Neural progenitor cell (in vitro differentiated cells): Measurements from ENCODE around the gene INTS6. TPM values are rescaled to one million over a fixed set of nuclear protein-coding genes. Genes with fewer than 3 reads are reported as not detected.

Experiments used
- DNase-seq: peaks from one replicate; pipeline ENCODE4 v3.0.0-alpha.2; 2016; ENCODE audit warnings: low spot score
- H2AFZ ChIP-seq: fragments of 200-600 bp; sonication (generic); replicated peaks from 2 replicates; pipeline ENCODE4 v1.6.1; 2016; ENCODE audit warnings: antibody characterized with exemption
- H3F3A ChIP-seq: fragments of 200-600 bp; sonication (generic); 2 replicates; pipeline ENCODE4 v1.6.1; 2016; ENCODE audit warnings: antibody characterized with exemption, low read depth
- H3K27ac ChIP-seq: fragments of 200-600 bp; sonication (generic); 2 replicates; pipeline ENCODE4 v1.5.1; 2016; ENCODE audit warnings: mild to moderate bottlenecking
- H3K27me3 ChIP-seq: fragments of 200-600 bp; sonication (generic); 2 replicates; pipeline ENCODE4 v1.6.1; 2016; ENCODE audit warnings: mild to moderate bottlenecking, moderate library complexity
- H3K36me3 ChIP-seq: fragments of 200-600 bp; sonication (generic); 2 replicates; pipeline ENCODE4 v1.5.1; 2016
- H3K4me1 ChIP-seq: fragments of 200-600 bp; sonication (generic); 2 replicates; pipeline ENCODE4 v1.6.1; 2016; ENCODE audit warnings: mixed run types
- H3K4me2 ChIP-seq: fragments of 200-600 bp; sonication (generic); 2 replicates; pipeline ENCODE4 v1.6.1; 2016
- H3K4me3 ChIP-seq: fragments of 200-600 bp; sonication (generic); 2 replicates; pipeline ENCODE4 v1.5.1; 2016
- H3K79me2 ChIP-seq: fragments of 200-600 bp; sonication (generic); 2 replicates; pipeline ENCODE4 v1.6.1; 2016; ENCODE audit warnings: low read depth
- H3K9ac ChIP-seq: fragments of 200-600 bp; sonication (generic); 2 replicates; pipeline ENCODE4 v1.6.1; 2016
- H3K9me3 ChIP-seq: fragments of 200-600 bp; sonication (generic); 2 replicates; pipeline ENCODE4 v1.5.1; 2016; ENCODE audit warnings: low read depth
- H4K20me1 ChIP-seq: fragments of 200-600 bp; sonication (generic); 2 replicates; pipeline ENCODE4 v1.6.1; 2016; ENCODE audit warnings: low read depth
- H3K27ac Mint-ChIP-seq: 3 replicates; pipeline ENCODE4 v1.8.0; 2021; ENCODE audit warnings: mixed read lengths
- H3K27me3 Mint-ChIP-seq: 2 replicates; pipeline ENCODE4 v1.8.0; 2022; ENCODE audit warnings: low read depth, mild to moderate bottlenecking, inconsistent platforms, moderate library complexity, mixed read lengths; ENCODE audit not compliant: insufficient read depth
- H3K36me3 Mint-ChIP-seq: 3 replicates; pipeline ENCODE4 v1.8.0; 2021; ENCODE audit warnings: mixed read lengths
- H3K4me1 Mint-ChIP-seq: 3 replicates; pipeline ENCODE4 v1.8.0; 2021; ENCODE audit warnings: mixed read lengths
- H3K4me3 Mint-ChIP-seq: 3 replicates; pipeline ENCODE4 v1.8.0; 2021; ENCODE audit warnings: mild to moderate bottlenecking, moderate library complexity, mixed read lengths
- H3K9me3 Mint-ChIP-seq: 3 replicates; pipeline ENCODE4 v1.8.0; 2020; ENCODE audit warnings: mixed read lengths
- EZH2 ChIP-seq: fragments of 200-600 bp; sonication (generic); IDR thresholded peaks from 2 replicates; pipeline ENCODE4 v1.6.1; 2017; ENCODE audit warnings: antibody characterized with exemption, mild to moderate bottlenecking, moderate library complexity
- EZH2phosphoT487 ChIP-seq: fragments of 200-600 bp; sonication (generic); IDR thresholded peaks from 2 replicates; pipeline ENCODE4 v1.6.1; 2017; ENCODE audit warnings: antibody characterized with exemption
- total RNA-seq: library from RNA; depleted of rRNA; stranded (reverse); fragments of >200 nt; gene quantifications from 2 replicates; pipeline ENCODE4 v1.2.3, GENCODE V29; 2015; ENCODE audit warnings: low replicate concordance
- TF ChIP-seq, protein P1 (sequence below): fragments of 200-600 bp; sonication (generic); IDR thresholded peaks from 2 replicates; pipeline ENCODE4 v1.5.1; 2017; ENCODE audit warnings: antibody characterized with exemption, mild to moderate bottlenecking

Gene INTS6
- total RNA-seq, 1 donor from 2014 or later, result 84.0 TPM

DNA sequence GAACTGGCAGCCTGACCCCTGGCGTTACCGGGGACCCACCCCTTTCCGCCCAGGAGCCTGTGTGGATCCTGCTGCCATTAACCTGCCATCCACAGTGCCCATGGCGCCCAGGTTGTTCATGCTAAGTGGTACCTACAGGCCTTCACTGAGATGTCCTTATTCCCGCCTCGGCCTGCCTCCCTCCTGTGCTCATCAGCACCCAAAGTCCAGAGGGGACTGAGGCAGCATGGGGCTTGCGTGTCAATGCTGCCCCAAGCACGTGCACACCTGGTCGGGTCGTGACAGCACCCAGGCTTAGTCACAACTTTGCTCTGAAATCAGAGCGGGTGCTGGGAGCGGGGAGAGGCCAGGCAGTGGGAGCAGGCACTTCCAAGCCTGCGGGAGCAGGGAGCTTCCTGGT, 3.7 kb upstream of the INTS6 start:
- H2AFZ ChIP-seq, result no peak overlapping the region
- Mint-ChIP-seq H3K27me3 (no peaks in the 10 kb centered on the region), H3K4me1 (peaks cover 9% of the 10 kb centered on the region), H3K27ac (no peak overlapping the region), H3K4me3 (no peak overlapping the region), H3K9me3 (peaks cover 2% of the 10 kb centered on the region), H3K36me3 (peaks cover 13% of the 10 kb centered on the region)
- H3K9me3 ChIP-seq, result no peaks in the 10 kb centered on the region
- no peak overlapping the region for H3K4me3 ChIP-seq
- peaks cover 14% of the 10 kb centered on the region for H3K4me1 ChIP-seq
- H3K4me2 ChIP-seq, result no peak overlapping the region
- no peak overlapping the region for H3K9ac ChIP-seq
- TF ChIP-seq EZH2phosphoT487 (no peak), EZH2 (no peak)
- TF ChIP-seq, protein P1, sequence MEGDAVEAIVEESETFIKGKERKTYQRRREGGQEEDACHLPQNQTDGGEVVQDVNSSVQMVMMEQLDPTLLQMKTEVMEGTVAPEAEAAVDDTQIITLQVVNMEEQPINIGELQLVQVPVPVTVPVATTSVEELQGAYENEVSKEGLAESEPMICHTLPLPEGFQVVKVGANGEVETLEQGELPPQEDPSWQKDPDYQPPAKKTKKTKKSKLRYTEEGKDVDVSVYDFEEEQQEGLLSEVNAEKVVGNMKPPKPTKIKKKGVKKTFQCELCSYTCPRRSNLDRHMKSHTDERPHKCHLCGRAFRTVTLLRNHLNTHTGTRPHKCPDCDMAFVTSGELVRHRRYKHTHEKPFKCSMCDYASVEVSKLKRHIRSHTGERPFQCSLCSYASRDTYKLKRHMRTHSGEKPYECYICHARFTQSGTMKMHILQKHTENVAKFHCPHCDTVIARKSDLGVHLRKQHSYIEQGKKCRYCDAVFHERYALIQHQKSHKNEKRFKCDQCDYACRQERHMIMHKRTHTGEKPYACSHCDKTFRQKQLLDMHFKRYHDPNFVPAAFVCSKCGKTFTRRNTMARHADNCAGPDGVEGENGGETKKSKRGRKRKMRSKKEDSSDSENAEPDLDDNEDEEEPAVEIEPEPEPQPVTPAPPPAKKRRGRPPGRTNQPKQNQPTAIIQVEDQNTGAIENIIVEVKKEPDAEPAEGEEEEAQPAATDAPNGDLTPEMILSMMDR, result no peak
- H3F3A ChIP-seq, result peaks cover 20% of the 10 kb centered on the region
- no peaks in the 10 kb centered on the region for H4K20me1 ChIP-seq
- DNase-seq, result no peak
- H3K27ac ChIP-seq, result no peak overlapping the region
- H3K79me2 ChIP-seq, result peaks cover 26% of the 10 kb centered on the region
- no peaks in the 10 kb centered on the region for H3K36me3 ChIP-seq
- H3K27me3 ChIP-seq, result no peaks in the 10 kb centered on the region

DNA sequence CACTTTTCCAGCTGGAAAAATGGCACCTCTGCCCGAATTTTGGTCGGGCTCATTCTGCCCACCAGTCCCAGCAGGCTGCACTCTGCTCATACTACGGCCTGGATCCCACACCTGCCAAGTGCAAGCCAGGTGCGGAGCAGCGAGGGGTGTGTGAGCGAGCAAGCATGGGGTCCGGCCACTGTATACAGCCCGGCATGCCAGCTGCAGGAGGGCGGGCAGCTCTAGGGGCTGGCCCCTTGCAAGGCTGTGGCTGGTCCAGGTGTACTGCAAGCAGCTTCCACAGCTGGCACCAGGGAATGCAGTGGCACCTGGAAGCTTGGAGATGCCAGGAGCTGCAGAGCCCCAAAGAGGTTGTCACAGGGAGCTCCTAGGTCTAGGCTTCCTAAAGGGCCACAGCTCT, 2.7 kb upstream of the INTS6 start:
- H3K79me2 ChIP-seq, result peaks cover 36% of the 10 kb centered on the region
- no peak overlapping the region for H3K4me3 Mint-ChIP-seq
- H3K27ac ChIP-seq, result no peak overlapping the region
- TF ChIP-seq EZH2 (no peak), EZH2phosphoT487 (no peak)
- TF ChIP-seq, protein P1, result no peak
- no peaks in the 10 kb centered on the region for H3K27me3 ChIP-seq
- H3K9me3 ChIP-seq, result no peaks in the 10 kb centered on the region
- no peak overlapping the region for H3K4me2 ChIP-seq
- peaks cover 8% of the 10 kb centered on the region for H4K20me1 ChIP-seq
- no peak overlapping the region for H3K4me3 ChIP-seq
- H3K36me3 Mint-ChIP-seq, result peaks cover 10% of the 10 kb centered on the region
- H3K9me3 Mint-ChIP-seq, result no peaks in the 10 kb centered on the region
- peaks cover 19% of the 10 kb centered on the region for H3K4me1 Mint-ChIP-seq
- H3K27me3 Mint-ChIP-seq, result no peaks in the 10 kb centered on the region
- no peak for DNase-seq
- H3K27ac Mint-ChIP-seq, result no peak overlapping the region
- peaks cover 2% of the 10 kb centered on the region for H3K36me3 ChIP-seq
- H2AFZ ChIP-seq, result no peak overlapping the region
- peaks cover 30% of the 10 kb centered on the region for H3F3A ChIP-seq
- no peak overlapping the region for H3K9ac ChIP-seq
- H3K4me1 ChIP-seq, result peaks cover 21% of the 10 kb centered on the region

DNA sequence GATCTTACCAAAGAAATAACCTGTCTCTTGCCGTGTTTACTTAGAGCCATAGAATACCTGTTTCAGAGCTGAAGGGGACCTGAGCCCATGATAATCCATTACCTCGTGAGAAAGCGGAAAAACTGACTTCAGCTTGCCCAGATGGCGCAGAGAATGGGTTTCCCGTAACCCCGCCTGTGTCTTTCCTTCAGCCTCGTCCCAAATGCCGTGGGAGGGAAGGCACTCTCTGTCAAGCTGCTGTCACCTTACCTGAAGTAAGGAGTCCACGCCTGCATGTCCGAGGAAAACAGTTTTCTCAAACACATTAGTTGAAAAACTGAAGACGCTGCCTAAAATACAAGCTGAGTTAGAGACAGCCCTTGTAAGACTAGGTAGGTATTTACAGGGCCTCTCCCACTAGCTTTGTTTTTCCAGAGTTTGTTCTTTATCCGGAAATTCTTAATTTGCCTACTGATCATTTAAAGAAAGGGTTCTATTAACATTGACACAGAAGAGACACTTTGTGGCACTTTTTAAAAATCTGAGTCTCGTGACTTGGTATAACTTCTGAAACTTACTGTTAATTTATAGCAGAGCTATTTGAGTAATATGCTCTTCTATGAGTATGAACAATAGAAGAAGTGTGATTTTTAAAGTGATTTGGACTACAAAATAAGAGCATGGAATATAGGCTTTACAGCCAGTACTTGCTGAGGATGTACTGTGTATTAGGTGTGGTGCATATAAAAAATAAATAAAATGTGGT, 1.3 kb upstream of the INTS6 start:
- Histone ChIP-seq H2AFZ (peak overlapping the region; percentile 94), H3F3A (peaks cover 38% of the 10 kb centered on the region), H3K4me2 (peak overlapping the region; percentile 84), H3K4me3 (peak overlapping the region; percentile 75), H3K27ac (peak overlapping the region; percentile 91), H3K79me2 (peaks cover 50% of the 10 kb centered on the region), H3K9me3 (no peaks in the 10 kb centered on the region), H3K9ac (peak overlapping the region; percentile 65), H3K27me3 (no peaks in the 10 kb centered on the region), H3K36me3 (peaks cover 16% of the 10 kb centered on the region), H4K20me1 (peaks cover 14% of the 10 kb centered on the region), H3K4me1 (peaks cover 35% of the 10 kb centered on the region)
- no peak for TF ChIP-seq EZH2phosphoT487
- TF ChIP-seq, protein P1, result no peak
- TF ChIP-seq EZH2, result no peak
- Mint-ChIP-seq H3K36me3 (peaks cover 13% of the 10 kb centered on the region), H3K4me1 (peaks cover 29% of the 10 kb centered on the region), H3K4me3 (peak overlapping the region; percentile 98), H3K27me3 (no peaks in the 10 kb centered on the region), H3K27ac (peak overlapping the region; percentile 53), H3K9me3 (no peaks in the 10 kb centered on the region)
- DNase-seq, result peak; percentile 35
